Effector memory CD8-positive, alpha-beta T cell (primary cell): ENCODE results near the gene CDKL2.

Experiments
- ATAC-seq: fragments of 150-1000 bp; cut with Tn5 transposase; replicated peaks from 2 replicates; pipeline ENCODE4 v1.10.0; 2021; ENCODE audit warnings: mild to moderate bottlenecking, moderate library complexity
- DNase-seq, 3 experiments: peaks; one replicate each; pipeline ENCODE4 v3.0.0; 2021
- H3K27ac Mint-ChIP-seq, 2 donors: one replicate each; pipeline ENCODE4 v1.8.0; 2022; ENCODE audit warnings: mild to moderate bottlenecking in 2 of 2, mixed read lengths in 2 of 2, moderate library complexity in 2 of 2
- H3K27me3 Mint-ChIP-seq, 2 donors: one replicate each; pipeline ENCODE4 v1.8.0; 2022; ENCODE audit warnings: mixed read lengths in 2 of 2
- H3K36me3 Mint-ChIP-seq: one replicate; pipeline ENCODE4 v1.8.0; 2022; ENCODE audit warnings: mild to moderate bottlenecking, moderate library complexity, mixed read lengths; ENCODE audit not compliant: insufficient read depth
- H3K4me1 Mint-ChIP-seq, 2 donors: one replicate each; pipeline ENCODE4 v1.8.0; 2022; ENCODE audit warnings: low read depth in 2 of 2, mixed read lengths in 2 of 2
- H3K4me3 Mint-ChIP-seq, 2 donors: one replicate each; pipeline ENCODE4 v1.8.0; 2022; ENCODE audit warnings: mild to moderate bottlenecking in 2 of 2, mixed read lengths in 2 of 2, moderate library complexity in 2 of 2
- H3K9me3 Mint-ChIP-seq, 2 donors: one replicate each; pipeline ENCODE4 v1.8.0; 2022; ENCODE audit warnings: mixed read lengths in 2 of 2

The CDKL2 gene

DNA sequence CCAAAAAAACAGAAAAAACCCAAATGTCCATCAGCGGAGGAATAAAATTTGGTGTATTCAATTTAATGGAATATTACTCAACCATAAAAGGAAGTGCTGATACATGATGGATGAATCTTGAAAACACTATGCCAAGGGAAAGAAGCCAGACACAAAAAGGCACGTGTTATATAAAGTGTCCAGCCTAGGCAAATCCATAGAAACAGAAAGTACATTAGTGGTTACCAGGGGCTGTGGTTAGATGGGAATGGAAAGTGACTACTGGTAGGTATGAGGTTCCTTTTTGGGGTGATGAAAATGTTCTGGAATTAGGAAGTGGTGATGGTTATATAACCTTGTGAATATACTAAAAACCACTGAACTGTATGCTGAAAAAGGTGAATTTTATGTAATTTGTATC lies 3.5 kb upstream of the CDKL2 start:
- H3K27ac Mint-ChIP-seq, result no peak overlapping the region
- peaks cover 11% of the 10 kb centered on the region for H3K36me3 Mint-ChIP-seq
- H3K4me3 Mint-ChIP-seq, result no peak overlapping the region
- H3K27me3 Mint-ChIP-seq, result no peaks in the 10 kb centered on the region
- DNase-seq (no peak), ATAC-seq (no peak)
- H3K9me3 Mint-ChIP-seq, result no peaks in the 10 kb centered on the region
- peaks cover 7 to 10% of the 10 kb centered on the region in 2 donors for H3K4me1 Mint-ChIP-seq

DNA sequence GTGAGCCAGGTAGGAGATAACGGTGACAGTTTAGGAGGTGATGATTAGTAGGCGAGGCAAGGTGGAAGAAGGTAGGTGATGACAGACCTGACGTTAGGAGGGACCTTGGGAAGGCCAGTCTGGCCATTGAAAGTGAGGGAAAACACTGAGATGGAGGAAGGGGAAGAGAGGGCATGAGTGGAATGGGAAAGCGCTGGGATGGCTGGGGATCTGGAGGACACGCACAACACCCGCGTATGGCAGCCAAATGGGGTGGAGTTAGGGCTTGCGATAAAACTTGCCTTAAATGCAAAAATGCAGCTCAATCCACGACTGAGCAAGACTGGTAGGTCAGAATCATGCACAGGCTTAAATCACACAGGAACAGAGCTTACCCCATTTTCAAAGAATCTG lies 605 bp upstream of the CDKL2 start:
- Mint-ChIP-seq H3K36me3 (peaks cover 11% of the 10 kb centered on the region), H3K4me3 (peak overlapping the region; percentile 92 to 95), H3K4me1 (peaks cover 7 to 10% of the 10 kb centered on the region in 2 donors), H3K9me3 (no peaks in the 10 kb centered on the region), H3K27me3 (no peaks in the 10 kb centered on the region), H3K27ac (peak overlapping the region; percentile 72 to 88)
- ATAC-seq, result no peak
- no peak for DNase-seq

DNA sequence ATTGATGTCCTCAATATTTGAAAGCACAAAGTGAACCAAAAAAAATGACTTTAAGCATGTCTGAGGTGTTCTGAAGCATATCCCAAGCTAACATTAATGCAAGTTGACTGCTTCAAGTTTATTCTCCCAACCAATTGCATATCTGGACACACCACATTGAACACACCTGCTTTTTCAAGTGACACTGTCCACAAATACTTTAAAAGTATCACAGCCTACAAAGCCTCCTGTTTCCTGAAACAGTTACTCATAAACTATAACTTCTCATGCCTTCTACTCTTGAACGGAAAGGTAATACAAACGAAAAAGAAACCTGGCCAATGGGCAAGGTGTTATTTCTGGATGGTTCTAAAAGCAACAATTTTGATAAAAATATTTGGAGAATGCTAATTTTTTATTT lies 1.1 kb downstream of the CDKL2 start:
- ATAC-seq, result no peak
- no peak for DNase-seq
- H3K36me3 Mint-ChIP-seq, result peaks cover 9% of the 10 kb centered on the region
- H3K9me3 Mint-ChIP-seq, result no peaks in the 10 kb centered on the region
- H3K4me1 Mint-ChIP-seq, result peaks cover 7 to 10% of the 10 kb centered on the region in 2 donors
- no peaks in the 10 kb centered on the region for H3K27me3 Mint-ChIP-seq
- no peak overlapping the region for H3K27ac Mint-ChIP-seq
- peak overlapping the region in 1 of 2 donors; percentile 10 for H3K4me3 Mint-ChIP-seq

DNA sequence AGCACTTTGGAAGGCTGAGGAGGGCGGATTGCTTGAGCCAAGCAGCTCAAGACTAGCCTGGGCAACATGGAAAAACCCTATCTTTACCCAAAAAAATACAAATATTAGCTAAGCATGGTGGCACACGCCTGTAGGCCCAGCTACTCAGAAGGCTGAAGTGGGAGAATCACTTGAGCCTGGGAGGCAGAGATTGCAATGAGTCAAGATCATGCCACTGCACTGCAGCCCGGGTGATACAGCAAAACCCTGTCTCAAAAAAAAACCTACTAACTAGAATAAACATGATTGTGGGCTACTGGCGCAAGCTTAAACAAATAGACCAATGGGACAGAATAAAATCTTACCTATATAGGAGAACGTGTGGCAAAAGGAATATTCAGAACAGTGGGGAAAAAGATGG lies 7.3 kb downstream of the CDKL2 start:
- ATAC-seq (no peak), DNase-seq (no peak)
- Mint-ChIP-seq H3K9me3 (no peaks in the 10 kb centered on the region), H3K4me3 (no peak overlapping the region), H3K4me1 (no peaks in the 10 kb centered on the region), H3K27ac (no peak overlapping the region), H3K27me3 (no peaks in the 10 kb centered on the region), H3K36me3 (no peaks in the 10 kb centered on the region)

DNA sequence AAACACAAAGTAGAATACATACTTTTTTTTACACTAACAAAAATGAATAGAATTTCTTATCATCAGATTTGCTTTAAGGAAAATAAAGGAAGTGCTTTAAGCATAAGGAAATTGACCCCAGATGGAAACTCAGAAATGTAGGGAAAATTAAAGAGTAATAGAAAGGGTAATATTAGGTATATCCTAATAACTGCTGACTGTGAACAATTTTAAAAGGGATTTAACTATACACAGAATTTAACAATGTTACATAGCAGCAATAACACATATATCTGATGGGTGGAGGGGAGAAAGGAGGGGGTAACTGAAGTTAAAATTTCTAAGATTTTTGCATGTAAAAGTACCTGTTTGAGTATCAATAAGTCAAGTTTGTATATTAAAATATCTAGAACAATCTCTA lies 8.6 kb downstream of the CDKL2 start:
- H3K27ac Mint-ChIP-seq, result no peak overlapping the region
- H3K4me1 Mint-ChIP-seq, result no peaks in the 10 kb centered on the region
- no peaks in the 10 kb centered on the region for H3K27me3 Mint-ChIP-seq
- H3K9me3 Mint-ChIP-seq, result no peaks in the 10 kb centered on the region
- no peak overlapping the region for H3K4me3 Mint-ChIP-seq
- DNase-seq (no peak), ATAC-seq (no peak)
- H3K36me3 Mint-ChIP-seq, result no peaks in the 10 kb centered on the region

DNA sequence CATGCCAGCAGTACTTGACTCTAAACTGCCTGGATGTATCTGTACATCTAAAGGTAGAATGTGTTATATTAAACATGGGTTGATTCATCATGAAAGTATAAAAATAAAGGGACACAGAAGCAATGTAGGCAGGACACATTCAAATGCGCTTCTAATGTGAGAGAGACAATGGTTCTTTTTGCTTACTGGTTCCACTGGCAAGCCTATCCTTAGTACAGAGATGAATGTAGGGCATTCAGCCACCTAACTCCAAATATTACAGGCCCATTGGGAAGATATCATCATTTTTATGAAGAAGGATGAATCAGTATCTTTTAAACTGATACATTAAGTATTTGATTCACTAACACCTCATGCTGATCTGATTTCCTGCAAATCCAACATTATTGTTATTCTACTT lies 18.0 kb downstream of the CDKL2 start:
- DNase-seq (no peak), ATAC-seq (no peak)
- H3K36me3 Mint-ChIP-seq, result no peaks in the 10 kb centered on the region
- no peak overlapping the region for H3K27ac Mint-ChIP-seq
- H3K4me1 Mint-ChIP-seq, result no peaks in the 10 kb centered on the region
- H3K4me3 Mint-ChIP-seq, result no peak overlapping the region
- no peaks in the 10 kb centered on the region for H3K27me3 Mint-ChIP-seq
- no peaks in the 10 kb centered on the region for H3K9me3 Mint-ChIP-seq

DNA sequence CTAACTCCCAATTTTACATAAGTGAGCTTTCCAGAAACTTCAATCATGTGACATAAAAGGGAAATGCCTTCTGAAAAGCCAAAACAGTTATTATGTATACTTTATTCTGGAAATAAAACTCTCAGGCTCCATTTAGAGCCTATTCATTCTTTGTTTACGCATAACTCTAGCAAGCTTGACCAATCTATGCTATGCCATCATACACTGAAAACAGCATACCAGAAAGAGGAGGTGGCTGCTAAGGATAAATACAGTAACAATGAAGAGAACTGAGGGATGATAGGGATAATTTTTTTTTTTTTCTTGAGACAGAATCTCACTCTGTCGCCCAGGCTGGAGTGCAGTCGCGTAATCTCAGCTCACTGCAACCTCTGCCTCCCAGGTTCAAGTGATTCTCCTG lies 24.4 kb downstream of the CDKL2 start:
- Mint-ChIP-seq H3K4me1 (no peaks in the 10 kb centered on the region), H3K9me3 (no peaks in the 10 kb centered on the region), H3K4me3 (no peak overlapping the region), H3K36me3 (no peaks in the 10 kb centered on the region), H3K27me3 (no peaks in the 10 kb centered on the region), H3K27ac (no peak overlapping the region)
- DNase-seq (no peak), ATAC-seq (no peak)

DNA sequence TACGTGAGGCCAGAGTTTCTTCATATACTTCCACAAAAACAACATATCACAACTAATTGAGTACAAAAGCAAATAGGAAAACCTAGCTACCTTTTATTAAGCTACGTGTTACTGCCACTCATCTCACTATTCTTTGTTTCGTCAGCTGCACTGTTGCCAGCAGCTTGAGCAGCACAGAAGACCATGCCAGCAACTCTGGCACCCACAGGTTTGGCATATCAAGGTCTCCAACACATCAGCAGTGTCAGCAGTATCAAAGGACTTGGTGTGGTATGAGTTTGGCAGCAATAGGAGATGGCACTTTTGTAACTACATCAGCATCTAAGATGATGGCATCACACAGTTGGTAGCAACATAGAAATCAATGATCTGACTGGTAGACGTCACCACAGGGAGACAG lies 30.7 kb downstream of the CDKL2 start:
- Mint-ChIP-seq H3K4me3 (no peak overlapping the region), H3K27ac (no peak overlapping the region), H3K36me3 (no peaks in the 10 kb centered on the region), H3K27me3 (no peaks in the 10 kb centered on the region), H3K4me1 (no peaks in the 10 kb centered on the region), H3K9me3 (no peaks in the 10 kb centered on the region)
- ATAC-seq, result no peak
- no peak for DNase-seq

DNA sequence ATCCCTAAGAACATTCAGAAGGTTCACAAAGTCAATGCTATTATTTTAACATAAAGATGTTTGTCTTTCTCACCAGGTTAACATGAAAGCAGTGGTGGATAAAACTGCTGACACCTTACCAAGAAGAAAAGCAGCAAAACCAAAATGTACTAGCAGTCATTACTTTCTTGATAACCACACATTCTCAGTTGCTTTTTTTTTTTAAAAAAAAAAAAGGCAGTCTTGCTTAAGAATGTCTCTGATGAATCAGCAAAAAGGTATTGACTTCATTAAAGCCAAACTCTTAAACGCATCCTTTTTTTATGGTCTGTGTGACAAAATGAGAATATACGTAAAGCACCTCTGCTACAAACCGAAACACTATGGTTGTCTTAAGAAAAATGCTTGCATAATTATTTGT lies 31.9 kb downstream of the CDKL2 start:
- H3K4me1 Mint-ChIP-seq, result no peaks in the 10 kb centered on the region
- H3K36me3 Mint-ChIP-seq, result no peaks in the 10 kb centered on the region
- H3K9me3 Mint-ChIP-seq, result no peaks in the 10 kb centered on the region
- DNase-seq (no peak), ATAC-seq (peak; percentile 42)
- H3K27ac Mint-ChIP-seq, result peak overlapping the region in 1 of 2 donors; percentile 69
- H3K4me3 Mint-ChIP-seq, result no peak overlapping the region
- no peaks in the 10 kb centered on the region for H3K27me3 Mint-ChIP-seq

DNA sequence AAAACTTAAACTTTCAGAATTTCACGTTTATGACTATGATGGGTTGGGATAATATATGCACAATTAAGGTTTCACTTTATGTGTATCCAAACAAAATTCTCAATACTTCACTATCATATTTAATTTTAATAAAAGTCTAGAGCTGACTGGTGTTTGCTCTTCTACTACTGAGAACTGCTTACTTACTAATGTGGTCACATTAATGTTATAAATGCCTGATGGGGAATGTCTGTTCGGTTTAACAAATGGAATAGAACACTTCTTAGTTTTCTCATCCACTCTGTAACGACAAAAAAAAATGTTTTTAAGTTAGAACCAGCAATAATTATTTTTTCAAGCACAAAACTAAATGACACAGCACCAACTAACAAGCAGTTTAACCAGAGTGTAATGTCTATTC lies 34.3 kb downstream of the CDKL2 start:
- DNase-seq (no peak), ATAC-seq (no peak)
- no peak overlapping the region for H3K4me3 Mint-ChIP-seq
- peak overlapping the region in 1 of 2 donors; percentile 56 for H3K27ac Mint-ChIP-seq
- H3K36me3 Mint-ChIP-seq, result no peaks in the 10 kb centered on the region
- no peaks in the 10 kb centered on the region for H3K27me3 Mint-ChIP-seq
- no peaks in the 10 kb centered on the region for H3K9me3 Mint-ChIP-seq
- no peaks in the 10 kb centered on the region for H3K4me1 Mint-ChIP-seq

GRCh38 chr4:75593393-75593792 lies 36.9 kb downstream of the CDKL2 start:
- Mint-ChIP-seq H3K4me1 (no peaks in the 10 kb centered on the region), H3K36me3 (no peaks in the 10 kb centered on the region), H3K4me3 (no peak overlapping the region), H3K27ac (no peak overlapping the region), H3K27me3 (no peaks in the 10 kb centered on the region), H3K9me3 (no peaks in the 10 kb centered on the region)
- DNase-seq (no peak), ATAC-seq (no peak)

- DNase-seq (no peak), ATAC-seq (no peak)
- no peaks in the 10 kb centered on the region for H3K9me3 Mint-ChIP-seq
- no peak overlapping the region for H3K4me3 Mint-ChIP-seq
- no peak overlapping the region for H3K27ac Mint-ChIP-seq
- no peaks in the 10 kb centered on the region for H3K36me3 Mint-ChIP-seq
- no peaks in the 10 kb centered on the region for H3K4me1 Mint-ChIP-seq
- peaks cover 17% of the 10 kb centered on the region in 2 donors for H3K27me3 Mint-ChIP-seq
These were observed 46.3 kb downstream of the CDKL2 start for GRCh38 chr4:75584067-75584466.

GRCh38 chr4:75567725-75568124 lies 62.6 kb downstream of the CDKL2 start:
- DNase-seq (no peak), ATAC-seq (no peak)
- Mint-ChIP-seq H3K9me3 (no peaks in the 10 kb centered on the region), H3K4me3 (no peak overlapping the region), H3K27me3 (peaks cover 0 to 13% of the 10 kb centered on the region in 2 donors), H3K4me1 (peaks cover 5 to 7% of the 10 kb centered on the region in 2 donors), H3K27ac (no peak overlapping the region), H3K36me3 (no peaks in the 10 kb centered on the region)

DNA sequence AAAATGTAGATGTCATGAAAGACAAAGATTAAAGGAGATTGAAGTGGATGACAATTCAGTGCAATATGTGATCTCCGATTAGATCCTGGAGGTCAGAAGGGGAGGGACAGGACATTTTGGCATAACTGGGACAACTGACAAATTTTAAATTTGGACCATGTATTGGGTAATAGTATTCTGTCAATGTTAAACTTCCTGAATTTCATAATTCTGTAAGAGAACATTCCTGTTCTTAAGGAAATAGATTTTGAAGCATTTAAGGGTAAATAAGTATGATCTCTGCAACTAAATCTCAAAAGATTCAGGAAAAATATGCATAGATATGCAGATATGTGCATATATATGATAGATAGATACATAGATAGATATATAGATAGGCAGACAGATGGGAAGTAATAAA lies 63.4 kb downstream of the CDKL2 start:
- Mint-ChIP-seq H3K4me1 (peaks cover 5 to 7% of the 10 kb centered on the region in 2 donors), H3K9me3 (no peaks in the 10 kb centered on the region), H3K27ac (no peak overlapping the region), H3K4me3 (no peak overlapping the region), H3K36me3 (no peaks in the 10 kb centered on the region), H3K27me3 (peaks cover 3 to 11% of the 10 kb centered on the region in 2 donors)
- ATAC-seq, result no peak
- no peak for DNase-seq

DNA sequence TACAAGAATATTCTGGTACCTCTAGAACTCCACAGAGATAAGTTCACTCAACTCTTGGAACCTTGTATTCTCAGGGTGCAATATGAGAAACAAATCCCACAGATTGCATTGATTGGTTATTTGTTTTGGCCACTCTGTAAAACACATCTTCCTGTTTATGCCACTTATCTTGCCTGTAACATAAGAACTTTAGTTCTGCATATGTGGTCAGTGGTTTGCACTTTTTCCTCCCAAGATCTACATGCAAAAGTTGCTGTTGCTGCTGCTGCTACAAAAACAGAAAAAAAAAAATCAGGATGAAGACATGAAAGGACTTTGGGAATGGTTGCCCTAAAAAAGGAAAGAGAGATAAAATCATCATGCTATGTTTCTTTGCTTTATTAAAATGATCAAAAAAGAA lies 64.8 kb downstream of the CDKL2 start:
- DNase-seq, result no peak
- peaks cover 5 to 7% of the 10 kb centered on the region in 2 donors for H3K4me1 Mint-ChIP-seq
- H3K9me3 Mint-ChIP-seq, result no peaks in the 10 kb centered on the region

More for the DNA sequence above, 64.8 kb downstream of the CDKL2 start:
- Mint-ChIP-seq H3K27ac (peak overlapping the region in 1 of 2 donors; percentile 30), H3K4me3 (no peak overlapping the region), H3K27me3 (peaks cover 6 to 11% of the 10 kb centered on the region in 2 donors), H3K36me3 (no peaks in the 10 kb centered on the region)
- ATAC-seq, result no peak
